Ascending aorta (tissue), 2 donors: ENCODE results near the gene IKZF3. TPM values are rescaled to one million over a fixed set of nuclear protein-coding genes. Genes with fewer than 3 reads are reported as not detected.

Experiments
- DNase-seq, 2 donors: peaks; one replicate each; pipeline ENCODE4 v3.0.0-alpha.2; 2019; ENCODE audit warnings: low spot score in 2 of 2
- H3K27ac ChIP-seq, 2 donors: fragments of 200-600 bp; sonication (generic); one replicate each; pipeline ENCODE4 v1.5.1; 2016 to 2017; ENCODE audit warnings: mild to moderate bottlenecking in 1 of 2
- H3K27me3 ChIP-seq: fragments of 200-600 bp; sonication (generic); one replicate; pipeline ENCODE4 v1.5.1; 2017
- H3K36me3 ChIP-seq, 2 donors: fragments of 200-600 bp; sonication (generic); one replicate each; pipeline ENCODE4 v1.5.1; 2016
- H3K4me1 ChIP-seq, 2 donors: fragments of 200-600 bp; sonication (generic); one replicate each; pipeline ENCODE4 v1.5.1; 2016 to 2017; ENCODE audit warnings: mild to moderate bottlenecking in 1 of 2
- H3K4me3 ChIP-seq, 2 donors: fragments of 200-600 bp; sonication (generic); one replicate each; pipeline ENCODE4 v1.5.1; 2016 to 2017; ENCODE audit warnings: mild to moderate bottlenecking in 1 of 2
- H3K9me3 ChIP-seq, 2 donors: fragments of 200-600 bp; sonication (generic); one replicate each; pipeline ENCODE4 v1.5.1; 2016
- CTCF ChIP-seq, 3 experiments: fragments of 200-600 bp in 2 of 3; fragments of 450-650 bp in 1 of 3; sonication (generic) in 2 of 3; IDR thresholded peaks; one replicate each; pipeline ENCODE4 v1.5.1; 2016 to 2019; ENCODE audit warnings: antibody characterized with exemption in 3 of 3, mild to moderate bottlenecking in 1 of 3, moderate library complexity in 1 of 3
- intact Hi-C: fragments of 100-400 bp; cut with DNase I; formaldehyde crosslinking; loops from one replicate; pipeline ENCODE4 v1.15.1; 2023
- total RNA-seq: library from RNA; depleted of rRNA; stranded (reverse); fragments of >200 nt; gene quantifications from one replicate; pipeline ENCODE4 v1.1.0, GENCODE V29; 2016

The IKZF3 gene
- total RNA-seq, 1 donor from 2014 or later = 1.5 TPM

DNA sequence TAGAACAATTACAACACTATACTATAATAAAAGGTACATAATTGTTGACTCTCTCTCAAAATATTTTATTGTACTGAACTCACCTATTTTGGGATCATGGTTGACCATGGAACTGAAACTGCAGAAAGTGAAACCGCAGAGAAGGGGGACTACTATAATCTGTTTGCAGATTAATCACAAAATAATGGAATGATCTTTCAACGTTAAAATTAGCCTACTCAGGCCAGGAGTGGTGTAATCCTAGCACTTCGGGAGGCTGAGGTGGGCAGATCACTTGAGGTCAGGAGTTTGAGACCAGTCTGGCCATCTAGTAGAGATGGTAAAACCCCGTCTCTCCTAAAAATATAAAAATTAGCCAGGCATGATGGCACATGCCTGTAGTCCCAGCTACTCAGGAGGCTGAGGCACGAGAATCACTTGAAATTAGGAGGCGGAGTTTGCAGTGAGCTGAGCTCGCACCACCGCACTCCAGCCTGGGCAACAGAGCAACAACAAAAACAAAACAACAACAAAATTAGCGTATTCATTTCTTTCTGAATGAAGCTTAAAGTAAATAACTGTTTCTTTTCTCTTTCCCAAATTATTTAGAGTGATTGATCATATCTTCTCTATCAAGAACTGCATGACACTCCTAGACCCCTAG lies 45.6 kb downstream of the IKZF3 start:
- H3K27me3 ChIP-seq = no peaks in the 10 kb centered on the region
- no peak for DNase-seq
- TF ChIP-seq CTCF (IDR thresholded peaks at IDR 0.05) = no peak
- H3K4me1 ChIP-seq = no peaks in the 10 kb centered on the region
- no peak overlapping the region for H3K27ac ChIP-seq
- H3K9me3 ChIP-seq = no peaks in the 10 kb centered on the region
- H3K36me3 ChIP-seq = no peaks in the 10 kb centered on the region
- no peak overlapping the region for H3K4me3 ChIP-seq
- intact Hi-C loops = no loop called here

DNA sequence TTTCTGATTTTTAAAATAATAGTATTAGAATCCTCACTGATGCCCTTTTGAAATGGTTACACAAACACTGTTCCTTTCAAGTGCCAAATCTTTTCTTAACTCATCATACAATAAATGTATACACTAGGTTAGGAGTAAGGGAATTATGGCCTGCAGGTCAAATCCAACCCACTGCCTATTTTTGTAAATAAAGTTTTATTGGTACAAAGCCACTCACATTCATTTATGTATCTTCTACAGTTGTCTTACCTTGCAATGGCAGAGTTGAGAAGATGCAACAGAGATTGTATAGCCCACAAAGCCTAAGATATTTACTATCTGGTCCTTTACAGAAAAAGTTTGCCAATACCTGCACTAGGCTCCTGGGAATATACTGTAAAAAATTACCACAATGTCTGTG lies 47.8 kb downstream of the IKZF3 start:
- Histone ChIP-seq H3K4me1 (no peaks in the 10 kb centered on the region), H3K9me3 (no peaks in the 10 kb centered on the region), H3K4me3 (no peak overlapping the region), H3K27me3 (no peaks in the 10 kb centered on the region), H3K36me3 (no peaks in the 10 kb centered on the region), H3K27ac (no peak overlapping the region)
- no peak for TF ChIP-seq CTCF (IDR thresholded peaks at IDR 0.05)
- intact Hi-C loops = no loop called here
- DNase-seq = no peak

DNA sequence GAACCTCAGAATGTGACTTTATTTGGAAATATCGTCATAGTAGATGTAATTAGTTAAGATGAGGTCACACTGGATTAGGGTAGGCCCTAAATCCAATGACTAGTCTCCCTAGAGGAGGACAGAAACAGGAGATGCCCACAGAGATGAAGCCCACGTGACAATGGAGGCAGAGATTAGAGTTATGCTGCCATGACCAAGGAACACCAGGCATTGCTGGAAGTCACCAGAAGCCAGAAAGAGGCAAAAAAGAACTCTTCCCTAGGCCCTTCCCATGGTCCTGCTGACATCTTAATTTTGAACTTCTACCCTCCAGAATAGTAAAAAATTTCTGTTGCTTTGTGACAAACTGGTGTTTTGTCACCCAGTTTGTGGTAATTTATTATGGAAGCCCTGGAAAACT lies 49.6 kb downstream of the IKZF3 start:
- H3K4me1 ChIP-seq = no peaks in the 10 kb centered on the region
- no peaks in the 10 kb centered on the region for H3K9me3 ChIP-seq
- H3K4me3 ChIP-seq = no peak overlapping the region
- intact Hi-C loops = no loop called here
- DNase-seq = no peak
- no peak for TF ChIP-seq CTCF (IDR thresholded peaks at IDR 0.05)
- H3K27me3 ChIP-seq = no peaks in the 10 kb centered on the region
- H3K36me3 ChIP-seq = no peaks in the 10 kb centered on the region
- H3K27ac ChIP-seq = no peak overlapping the region

DNA sequence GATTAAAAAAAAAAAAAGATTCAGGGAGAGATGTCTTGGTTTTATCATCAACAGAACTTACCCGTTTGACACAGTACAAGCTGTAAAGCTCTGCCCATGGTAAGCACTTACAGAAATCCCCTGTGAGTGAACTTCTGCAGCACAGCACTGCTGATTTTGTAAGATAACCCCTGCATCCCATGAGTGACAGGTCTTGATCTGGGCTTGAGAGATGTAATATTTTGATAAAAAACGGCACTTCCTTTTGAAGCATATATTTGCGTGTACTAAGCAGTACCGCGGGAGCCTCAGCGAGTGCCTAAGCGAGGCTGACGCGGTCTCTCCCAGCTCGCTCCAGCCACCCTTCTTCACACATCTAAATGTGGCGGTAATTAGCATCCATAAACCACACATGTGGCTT lies 50.5 kb downstream of the IKZF3 start:
- DNase-seq = no peak
- intact Hi-C loops = no loop called here
- no peaks in the 10 kb centered on the region for H3K36me3 ChIP-seq
- no peaks in the 10 kb centered on the region for H3K27me3 ChIP-seq
- no peak overlapping the region for H3K4me3 ChIP-seq
- H3K27ac ChIP-seq = no peak overlapping the region
- no peaks in the 10 kb centered on the region for H3K9me3 ChIP-seq
- no peak for TF ChIP-seq CTCF (IDR thresholded peaks at IDR 0.05)
- no peaks in the 10 kb centered on the region for H3K4me1 ChIP-seq

DNA sequence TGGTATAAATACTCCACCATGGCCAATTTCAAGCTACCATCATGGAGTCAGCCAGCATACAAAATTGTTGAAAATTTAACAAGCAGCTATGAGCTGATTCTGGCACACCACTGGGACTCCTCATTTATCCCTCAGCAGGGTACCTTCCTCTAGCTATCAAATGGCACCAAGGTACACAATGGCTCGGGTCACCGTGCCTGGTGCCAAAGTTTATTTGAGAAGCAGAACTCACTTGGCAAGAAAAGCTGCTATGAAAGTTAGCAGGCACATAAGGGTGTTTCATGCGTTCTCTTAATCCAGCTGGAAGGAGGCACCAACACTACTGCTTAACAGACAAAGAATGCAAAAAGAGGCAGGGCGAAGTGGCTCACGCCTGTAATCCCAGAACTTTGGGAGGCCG lies 51.6 kb downstream of the IKZF3 start:
- Histone ChIP-seq H3K9me3 (no peaks in the 10 kb centered on the region), H3K4me1 (no peaks in the 10 kb centered on the region), H3K4me3 (no peak overlapping the region), H3K36me3 (no peaks in the 10 kb centered on the region), H3K27me3 (no peaks in the 10 kb centered on the region), H3K27ac (no peak overlapping the region)
- intact Hi-C loops = no loop called here
- no peak for TF ChIP-seq CTCF (IDR thresholded peaks at IDR 0.05)
- no peak for DNase-seq
